22Rv1 (cell line): ENCODE results near the gene WDR27.

ENCODE experiments used
- H3K27ac ChIP-seq: fragments of 450-650 bp; 2 replicates; pipeline ENCODE4 v1.5.1; 2017
- ZFX ChIP-seq: fragments of 450-650 bp; IDR thresholded peaks from 2 replicates; pipeline ENCODE4 v1.6.1; 2017; ENCODE audit warnings: antibody characterized with exemption, borderline replicate concordance
- TF ChIP-seq, protein P1 (sequence below): fragments of 450-650 bp; IDR thresholded peaks from 2 replicates; pipeline ENCODE4 v1.5.1; 2017; ENCODE audit warnings: mild to moderate bottlenecking

The WDR27 gene

DNA sequence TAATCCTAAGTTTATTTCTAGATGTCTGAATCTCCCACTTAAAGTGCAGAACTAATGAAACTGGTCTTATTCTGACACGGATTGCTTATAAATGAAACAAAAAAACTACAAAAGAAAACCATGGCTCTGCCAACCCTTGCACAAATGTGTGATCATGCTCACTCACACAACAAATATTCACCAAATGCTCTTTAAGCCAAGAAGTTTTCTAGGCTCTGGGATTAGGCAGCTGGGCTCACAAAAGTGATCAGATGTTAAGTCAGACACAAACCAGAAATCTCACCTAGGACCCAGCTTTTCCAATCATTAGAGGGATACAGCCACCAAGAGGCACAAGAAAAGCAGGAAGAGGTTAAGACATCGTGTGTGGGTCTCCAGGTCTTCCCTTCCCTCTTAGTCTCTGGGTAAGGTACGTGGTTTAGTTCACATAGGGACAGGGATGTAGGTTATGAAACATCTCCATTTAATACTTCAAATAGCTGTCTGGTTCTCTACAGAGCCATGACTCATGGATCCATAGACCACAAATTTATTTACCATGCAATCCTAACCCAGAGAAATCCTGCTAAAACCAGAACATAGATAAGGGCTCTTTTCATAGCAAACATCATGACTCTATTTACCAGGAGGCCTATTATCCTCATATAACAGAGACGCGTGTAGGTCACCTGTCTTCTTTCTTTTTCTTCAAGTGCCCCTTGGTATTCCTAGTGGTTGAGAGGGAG is 165.2 kb downstream of the WDR27 start:
- no peak for TF ChIP-seq ZFX
- TF ChIP-seq, protein P1, sequence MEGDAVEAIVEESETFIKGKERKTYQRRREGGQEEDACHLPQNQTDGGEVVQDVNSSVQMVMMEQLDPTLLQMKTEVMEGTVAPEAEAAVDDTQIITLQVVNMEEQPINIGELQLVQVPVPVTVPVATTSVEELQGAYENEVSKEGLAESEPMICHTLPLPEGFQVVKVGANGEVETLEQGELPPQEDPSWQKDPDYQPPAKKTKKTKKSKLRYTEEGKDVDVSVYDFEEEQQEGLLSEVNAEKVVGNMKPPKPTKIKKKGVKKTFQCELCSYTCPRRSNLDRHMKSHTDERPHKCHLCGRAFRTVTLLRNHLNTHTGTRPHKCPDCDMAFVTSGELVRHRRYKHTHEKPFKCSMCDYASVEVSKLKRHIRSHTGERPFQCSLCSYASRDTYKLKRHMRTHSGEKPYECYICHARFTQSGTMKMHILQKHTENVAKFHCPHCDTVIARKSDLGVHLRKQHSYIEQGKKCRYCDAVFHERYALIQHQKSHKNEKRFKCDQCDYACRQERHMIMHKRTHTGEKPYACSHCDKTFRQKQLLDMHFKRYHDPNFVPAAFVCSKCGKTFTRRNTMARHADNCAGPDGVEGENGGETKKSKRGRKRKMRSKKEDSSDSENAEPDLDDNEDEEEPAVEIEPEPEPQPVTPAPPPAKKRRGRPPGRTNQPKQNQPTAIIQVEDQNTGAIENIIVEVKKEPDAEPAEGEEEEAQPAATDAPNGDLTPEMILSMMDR, result no peak
- H3K27ac ChIP-seq, result no peak overlapping the region

DNA sequence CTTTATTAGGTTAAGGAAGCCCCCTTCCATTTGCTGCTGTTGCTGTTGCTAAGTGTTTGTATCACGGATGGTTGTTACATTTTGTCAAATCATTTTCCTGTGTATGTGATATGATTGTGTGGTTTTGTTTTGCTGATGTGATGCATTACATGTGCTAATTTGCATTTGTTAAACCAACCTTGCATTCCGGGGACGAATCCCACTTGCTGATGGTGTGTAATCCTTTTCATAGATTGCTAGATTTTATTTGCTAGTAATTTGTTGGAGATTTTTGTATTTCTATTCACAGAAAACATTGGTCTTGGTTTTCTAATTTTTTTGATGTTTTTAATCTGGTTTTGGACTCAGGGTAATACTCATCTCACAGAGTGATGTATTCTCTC is 167.8 kb downstream of the WDR27 start:
- TF ChIP-seq, protein P1, result no peak
- TF ChIP-seq ZFX, result no peak
- no peak overlapping the region for H3K27ac ChIP-seq

DNA sequence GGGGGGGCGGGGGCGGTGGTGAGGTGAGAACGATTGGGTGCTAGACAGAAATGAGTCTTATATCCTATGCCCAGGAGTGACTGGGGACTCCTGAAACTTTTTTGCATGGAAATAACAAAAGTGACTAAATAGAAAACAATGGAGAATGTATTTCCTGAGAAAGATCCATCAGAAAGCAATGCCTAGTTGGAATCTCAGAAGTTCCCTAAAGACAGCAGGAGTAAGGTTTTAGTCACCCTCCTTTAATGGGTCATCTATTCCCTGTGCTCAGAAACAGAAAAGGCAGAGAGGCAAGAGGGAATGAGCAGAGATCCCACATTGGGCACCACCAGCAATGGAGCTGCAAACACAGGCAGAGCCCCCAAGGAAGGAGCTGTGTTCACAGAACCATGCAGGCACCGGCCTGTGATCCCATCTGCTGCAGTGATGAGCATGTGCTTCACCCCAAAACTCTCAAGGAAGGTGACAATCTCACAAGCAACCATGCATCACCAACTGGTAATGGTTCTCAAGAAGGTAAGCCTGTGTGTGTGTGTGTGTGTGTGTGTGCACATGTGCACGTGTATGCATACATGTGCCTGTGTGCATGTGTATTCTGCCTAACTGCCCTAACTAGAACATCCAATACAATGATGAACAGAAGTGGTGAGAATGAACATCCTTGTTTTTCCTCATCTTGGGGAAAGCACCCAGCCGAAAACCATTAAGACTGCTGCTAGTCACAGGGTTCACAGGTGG is 168.4 kb downstream of the WDR27 start:
- TF ChIP-seq, protein P1, result no peak
- no peak for TF ChIP-seq ZFX
- no peak overlapping the region for H3K27ac ChIP-seq

DNA sequence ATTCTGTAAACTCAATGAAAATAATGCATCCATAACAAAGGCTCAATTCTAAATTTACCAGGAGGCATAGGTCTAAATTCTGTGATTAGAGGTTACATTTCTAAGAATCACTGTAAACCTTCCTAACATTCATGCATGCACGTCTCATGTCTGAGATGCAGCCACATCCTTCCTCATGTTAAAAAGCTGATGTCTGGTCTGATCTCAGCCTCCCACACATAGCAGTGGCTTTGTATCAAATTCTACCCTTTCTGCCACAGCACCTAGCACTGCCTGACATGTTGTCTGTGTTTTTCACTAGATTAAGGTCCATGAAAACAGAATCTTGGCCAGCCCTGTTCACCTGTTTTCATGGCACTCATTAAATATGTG is 171.1 kb downstream of the WDR27 start:
- no peak overlapping the region for H3K27ac ChIP-seq
- TF ChIP-seq, protein P1, result no peak
- no peak for TF ChIP-seq ZFX

DNA sequence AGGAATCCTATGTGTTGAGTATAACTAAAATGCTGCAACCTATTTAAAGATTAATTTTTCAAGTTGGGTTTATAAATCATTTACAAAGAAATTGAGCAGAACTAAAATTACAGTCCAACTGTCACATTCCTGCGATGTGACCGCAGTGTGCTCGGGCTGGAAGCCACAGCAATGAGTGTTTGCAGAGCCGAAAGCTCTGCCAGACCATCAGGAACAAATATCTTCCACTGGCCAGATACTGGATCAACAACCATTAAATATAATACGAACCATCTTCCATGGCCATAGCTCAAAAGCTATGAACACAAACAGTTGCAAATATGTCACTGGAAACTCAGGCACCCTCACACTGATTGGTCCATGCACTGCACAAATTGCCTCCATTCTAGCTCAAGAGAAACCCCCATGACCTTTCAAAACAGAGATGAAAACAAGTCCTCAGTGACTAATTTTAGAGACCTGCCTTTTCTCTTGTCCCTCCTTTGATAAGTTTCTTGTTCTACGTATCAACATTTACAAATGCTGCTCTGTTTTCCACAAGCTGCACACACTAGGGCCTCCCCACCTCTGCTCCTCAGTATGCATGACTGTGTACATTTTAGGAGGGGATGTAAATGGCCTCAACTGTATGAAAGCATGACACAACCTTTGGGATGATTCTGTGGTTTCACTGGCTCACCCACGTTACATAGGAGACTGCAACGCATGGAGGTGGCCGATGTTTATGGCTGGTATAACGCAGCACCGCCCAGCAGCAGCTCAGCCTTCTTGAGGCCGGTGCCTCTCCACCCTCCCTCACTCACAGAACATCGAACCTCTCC is 171.7 kb downstream of the WDR27 start:
- TF ChIP-seq ZFX, result no peak
- TF ChIP-seq, protein P1, result no peak
- no peak overlapping the region for H3K27ac ChIP-seq

DNA sequence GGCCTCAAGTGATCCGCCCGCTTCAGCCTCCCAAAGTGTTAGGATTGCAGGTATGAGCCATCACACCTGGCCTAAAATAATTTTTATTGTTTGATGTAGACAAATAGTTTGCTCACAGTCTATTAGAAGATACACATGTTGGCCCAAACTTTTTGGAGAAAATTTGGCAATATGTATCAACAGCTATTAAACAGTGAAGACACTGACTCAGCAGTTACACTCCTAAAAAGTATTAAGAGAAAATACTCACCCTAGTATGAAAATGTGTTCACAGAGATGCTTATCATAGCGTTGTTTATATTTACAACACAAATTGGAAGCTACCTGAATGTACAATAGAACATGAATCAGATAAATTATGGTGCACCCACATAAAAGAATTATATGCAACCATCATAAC is 173.1 kb downstream of the WDR27 start:
- H3K27ac ChIP-seq, result no peak overlapping the region
- no peak for TF ChIP-seq ZFX
- TF ChIP-seq, protein P1, result no peak

DNA sequence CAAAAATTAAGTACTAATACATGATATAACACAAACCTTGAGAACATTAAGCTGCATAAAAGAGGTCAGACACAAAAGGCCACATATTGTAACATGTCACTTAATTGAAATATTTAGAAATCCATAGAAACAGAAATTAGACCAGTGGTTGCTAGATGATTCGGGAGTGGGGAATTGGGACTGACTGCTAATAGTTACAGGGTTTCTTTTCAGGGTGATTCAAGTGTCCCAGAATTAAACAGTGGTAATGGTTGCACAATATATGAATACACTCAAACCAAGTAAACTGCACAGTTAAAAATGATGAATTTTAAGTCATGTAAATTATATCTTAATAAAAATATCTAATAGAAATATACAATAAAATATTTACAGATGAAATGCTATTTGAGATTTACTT is 174.5 kb downstream of the WDR27 start:
- no peak overlapping the region for H3K27ac ChIP-seq
- TF ChIP-seq ZFX, result no peak
- TF ChIP-seq, protein P1, result no peak
